ENCODE measurements around the gene MYBPH.

- TF ChIP-seq POLR2AphosphoS5 (IDR thresholded peaks at IDR 0.05; ENCODE audit: low read depth): no peak
- TF ChIP-seq EZH2 (IDR thresholded peaks at IDR 0.05; ENCODE audit: low read depth, unreplicated experiment): no peak
These were observed 44.0 kb downstream of the MYBPH start for GRCh38 chr1:203131548-203132200.
